HG03520 (cell line): ENCODE results near the gene MLLT1.

Experiments used
- ATAC-seq: cut with Tn5 transposase; IDR thresholded peaks from one replicate; pipeline ENCODE4 v1.9.1; 2021; ENCODE audit warnings: mild to moderate bottlenecking, moderate library complexity; ENCODE audit not compliant: unreplicated experiment

The MLLT1 gene

DNA sequence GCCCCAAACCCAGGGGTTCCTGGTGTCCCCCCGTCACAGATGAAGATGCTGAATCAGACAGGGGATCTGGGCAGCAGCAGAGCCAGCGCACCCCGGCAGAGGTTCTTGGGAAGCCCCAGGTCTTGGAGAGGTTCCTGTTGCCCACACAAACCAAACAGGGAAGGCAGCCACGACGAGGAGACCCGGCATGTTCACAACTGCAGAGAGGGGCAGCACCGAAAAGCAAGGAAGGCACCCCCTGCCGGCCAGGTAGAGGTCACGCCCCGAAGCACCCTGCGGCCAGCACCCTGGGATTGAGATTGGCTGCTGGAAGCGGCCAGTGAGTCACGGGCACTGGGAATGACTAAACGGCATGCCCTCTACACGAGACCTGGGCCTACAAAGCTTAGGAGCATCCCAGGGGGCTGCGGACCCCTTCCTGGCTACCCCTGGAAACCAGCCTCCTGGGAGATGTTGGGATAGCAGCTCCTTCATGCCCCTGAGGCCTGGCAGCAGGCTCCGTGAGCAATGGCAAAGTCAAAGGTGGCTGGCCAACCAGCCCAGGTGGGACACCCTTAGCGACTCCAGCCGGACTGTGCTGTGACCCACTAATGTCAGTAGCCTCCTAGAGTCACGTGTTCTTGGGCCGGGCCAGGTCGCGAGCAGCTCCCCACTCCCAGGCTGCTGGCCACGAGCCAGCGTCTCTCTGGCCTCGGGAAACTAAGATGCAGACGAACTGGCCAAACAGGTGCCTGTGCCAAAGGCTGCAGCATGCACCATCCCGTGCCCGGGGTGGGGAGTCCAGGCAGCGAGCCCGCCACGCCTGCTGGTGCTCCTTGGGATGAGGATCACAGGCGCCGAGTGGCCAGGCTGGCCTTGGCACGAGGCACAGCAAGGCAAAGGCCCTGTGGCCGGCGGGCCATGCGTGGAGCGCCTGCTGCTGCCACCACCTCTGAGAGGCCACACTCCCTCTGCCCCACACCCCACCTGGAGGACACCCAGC lies 43.2 kb downstream of the MLLT1 start:
- no peak for ATAC-seq

DNA sequence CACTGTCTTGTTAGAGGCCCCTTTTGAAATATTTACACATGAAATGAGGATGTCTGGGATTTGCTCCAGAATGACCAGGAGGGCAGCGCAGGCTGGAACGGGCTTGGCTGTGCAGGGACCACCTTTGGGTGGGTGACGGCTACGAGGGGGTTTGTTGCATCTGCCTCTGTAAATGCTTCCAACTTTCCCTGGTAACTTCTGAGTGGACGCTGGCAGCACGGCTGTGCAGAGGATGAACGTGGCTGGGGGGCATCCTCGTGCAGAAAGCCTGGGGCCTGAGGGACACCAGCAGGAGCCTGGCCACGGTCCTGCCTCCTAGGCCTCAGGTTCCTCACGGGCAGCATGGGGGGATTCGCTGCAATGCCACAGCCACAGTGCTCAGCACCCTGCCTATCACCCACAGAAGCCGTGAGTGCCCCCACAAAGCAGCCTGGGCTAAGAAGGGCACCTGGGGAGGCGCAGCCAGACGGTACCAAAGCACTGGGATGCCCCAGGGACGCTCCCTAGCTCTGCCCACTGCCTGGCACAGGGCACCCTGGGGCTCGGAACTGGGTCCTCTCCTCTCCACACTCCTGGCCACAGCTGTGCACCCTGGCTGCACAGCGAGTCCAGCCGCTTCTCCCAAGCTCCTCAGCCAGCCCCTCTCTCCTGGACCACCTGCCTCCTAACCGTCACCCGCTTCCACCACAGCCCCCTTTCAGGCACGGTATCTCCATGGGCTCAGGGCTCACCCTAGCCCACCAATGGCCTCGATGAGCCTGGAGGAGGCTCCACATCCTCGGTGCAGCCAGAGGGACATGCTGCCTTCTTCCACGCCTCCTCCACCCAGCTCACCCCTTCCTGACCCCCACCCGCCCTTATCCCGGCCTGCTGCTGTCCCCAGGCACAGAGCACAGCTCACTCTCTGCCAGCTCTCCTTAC lies 44.5 kb downstream of the MLLT1 start:
- no peak for ATAC-seq

DNA sequence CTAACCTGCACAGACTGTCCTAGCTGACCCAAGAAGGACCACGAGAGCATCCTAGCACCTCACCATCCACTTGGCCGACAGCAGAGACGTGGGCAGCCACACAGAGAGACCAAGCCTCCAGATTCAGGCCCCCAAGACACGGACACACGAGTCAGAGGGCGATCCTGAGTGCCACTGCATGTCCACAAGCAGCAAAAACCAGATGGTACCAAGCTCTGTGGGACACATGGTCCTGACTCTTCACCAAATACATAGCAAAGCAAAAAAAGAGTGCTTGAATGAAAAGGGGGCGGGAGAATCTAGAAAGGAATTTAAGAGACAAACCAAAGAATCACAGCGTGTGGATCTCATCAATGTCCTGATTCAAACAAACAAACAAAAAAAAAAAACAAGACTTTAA lies 45.2 kb downstream of the MLLT1 start:
- ATAC-seq: no peak

DNA sequence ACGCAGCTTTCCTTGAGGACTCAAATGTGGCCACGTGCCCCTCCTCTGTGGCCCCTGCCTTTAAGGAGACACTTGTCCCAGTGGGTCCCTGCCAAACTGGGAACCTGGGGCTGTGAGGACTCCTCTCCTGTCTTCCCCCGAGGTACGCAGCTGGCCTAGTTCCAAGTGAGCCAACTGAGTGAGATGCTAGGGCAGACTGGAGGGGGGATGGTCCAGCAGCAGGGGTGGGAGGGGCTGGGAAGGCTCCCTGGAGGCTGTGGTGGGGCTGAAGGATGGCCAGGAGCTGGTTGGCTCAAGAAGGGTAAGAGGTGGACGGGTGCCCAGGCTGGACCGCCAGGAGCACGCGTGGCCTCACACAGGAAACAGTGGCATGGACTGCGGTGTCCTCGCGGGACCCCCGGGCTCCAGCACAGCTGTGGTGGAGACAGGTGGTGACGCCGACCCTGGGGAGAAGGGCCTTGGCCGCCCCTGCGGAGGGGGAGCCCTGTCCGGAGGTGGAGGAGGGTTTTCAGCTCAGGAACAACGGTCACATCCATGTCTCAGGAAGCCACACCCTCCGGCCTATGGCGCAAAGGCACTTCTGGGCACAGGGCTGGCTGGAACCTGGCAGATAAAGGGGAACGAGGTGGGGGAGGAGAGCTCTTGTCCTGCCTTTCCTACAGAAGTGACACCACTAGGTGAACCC lies 45.8 kb downstream of the MLLT1 start:
- ATAC-seq: no peak

DNA sequence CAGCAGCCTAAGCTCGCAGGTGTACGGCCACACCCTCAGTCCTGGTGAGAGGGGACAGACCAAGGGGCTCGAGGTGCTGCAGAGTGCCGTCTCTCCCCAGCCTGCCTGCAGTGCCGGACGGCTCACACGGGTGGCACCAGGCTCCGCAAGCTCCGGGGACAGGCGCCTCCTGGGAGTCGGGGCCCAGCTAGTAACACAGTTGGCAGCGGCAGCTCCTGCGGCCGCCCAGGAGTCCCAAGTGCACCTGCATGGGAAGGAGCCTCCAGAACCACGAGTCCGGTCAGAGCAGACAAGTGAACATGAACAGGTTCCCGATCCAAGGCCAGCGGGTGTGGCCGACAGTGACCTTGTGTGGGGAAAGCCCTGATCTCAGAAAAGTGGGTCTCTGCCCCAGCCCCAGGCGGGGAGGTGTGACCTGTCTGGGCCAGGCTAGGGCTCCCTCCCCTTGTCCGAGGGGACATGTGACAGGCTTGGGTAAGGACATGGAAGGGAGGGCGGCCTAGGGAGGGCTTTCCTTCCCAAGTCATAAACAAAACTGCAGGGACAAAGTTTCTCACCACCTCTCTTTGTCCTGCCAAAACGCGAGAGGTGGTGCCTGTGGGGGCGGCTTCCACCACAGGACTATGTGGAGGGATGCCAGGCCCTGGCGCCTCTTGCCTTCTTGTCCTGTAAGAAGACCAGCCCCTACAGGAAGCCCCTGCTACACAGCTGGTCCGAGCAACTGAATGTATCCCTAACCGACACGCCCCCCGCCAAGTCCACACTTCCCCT lies 46.5 kb downstream of the MLLT1 start:
- ATAC-seq: no peak

DNA sequence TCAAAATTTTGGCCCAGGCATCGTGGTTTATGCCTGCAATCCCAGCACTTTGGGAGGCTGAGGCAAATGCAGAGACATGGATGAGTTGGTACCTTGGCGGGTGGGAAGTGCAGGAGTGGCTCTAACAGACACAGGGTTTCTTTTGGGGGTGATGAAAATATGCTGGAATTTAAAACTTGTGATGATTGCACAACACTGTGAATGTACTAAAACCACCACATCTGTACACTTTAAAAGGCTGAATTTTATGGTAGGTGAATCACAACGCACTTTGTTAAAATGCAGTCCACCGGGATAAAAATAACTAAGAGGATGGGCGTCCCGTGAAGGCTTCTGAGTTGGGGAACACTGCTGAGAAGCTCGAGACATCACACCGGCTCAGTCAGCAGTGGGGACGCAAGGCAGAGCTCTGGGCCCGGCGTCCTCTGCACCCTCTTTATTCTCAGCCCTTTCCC lies 47.1 kb downstream of the MLLT1 start:
- no peak for ATAC-seq

DNA sequence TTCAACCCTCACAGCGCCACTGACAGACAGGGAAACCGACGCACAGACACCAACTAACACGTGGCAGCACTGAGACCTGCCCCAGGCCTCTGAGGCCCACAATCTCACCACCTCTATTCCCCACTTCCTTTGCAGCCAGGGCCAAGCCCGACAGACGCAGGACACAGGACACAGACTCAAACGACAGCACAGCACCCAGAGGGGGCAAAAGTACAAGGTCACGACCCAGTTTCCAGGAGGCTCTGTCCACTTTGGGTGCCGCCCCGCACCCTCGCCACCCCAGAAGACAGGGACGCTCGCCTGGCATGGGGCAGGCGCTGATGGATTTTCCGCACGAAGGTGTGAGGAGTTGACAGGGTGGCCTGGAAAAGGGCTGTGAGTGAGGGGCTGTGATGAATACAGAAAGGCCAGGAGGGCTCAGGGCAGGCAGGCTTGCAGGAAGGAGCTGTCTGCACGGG lies 48.8 kb downstream of the MLLT1 start:
- ATAC-seq: no peak

DNA sequence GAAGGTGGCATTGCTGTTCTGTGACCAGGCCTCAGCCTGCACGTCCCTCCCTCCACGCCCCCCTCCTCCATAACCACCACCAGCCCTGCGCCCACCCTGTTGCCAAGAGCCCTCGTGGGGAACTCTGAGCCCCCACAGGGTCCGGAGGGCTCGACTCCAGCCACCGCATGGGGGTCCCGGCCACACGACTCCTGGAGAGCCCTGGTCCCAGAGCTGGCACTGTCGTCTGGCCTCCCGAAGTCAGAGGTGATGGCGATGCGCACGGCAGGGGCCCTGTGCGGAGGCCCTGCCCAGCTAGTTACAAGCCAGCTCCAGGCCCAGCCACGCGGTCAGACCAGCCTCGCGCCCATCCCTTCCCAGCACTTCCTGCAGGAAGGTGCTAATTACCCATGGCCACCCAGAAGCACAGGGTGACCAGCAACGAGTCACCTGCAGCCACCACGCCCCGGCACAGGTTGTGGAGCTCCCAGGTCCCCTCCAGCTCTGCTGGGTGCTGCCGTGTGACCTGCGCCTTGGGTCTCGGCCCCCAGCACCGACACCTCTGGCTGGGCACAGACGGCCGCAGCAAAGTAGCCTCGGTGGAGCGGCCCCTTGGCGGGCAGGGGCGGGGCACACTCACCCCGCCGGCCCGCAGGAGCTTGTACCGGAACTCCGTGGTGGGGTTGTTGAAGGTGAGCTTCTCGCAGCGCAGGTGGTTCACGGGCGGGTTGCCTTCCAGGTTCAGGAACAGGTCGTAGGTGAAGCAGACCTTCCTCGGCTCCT lies 49.6 kb downstream of the MLLT1 start:
- ATAC-seq: no peak

DNA sequence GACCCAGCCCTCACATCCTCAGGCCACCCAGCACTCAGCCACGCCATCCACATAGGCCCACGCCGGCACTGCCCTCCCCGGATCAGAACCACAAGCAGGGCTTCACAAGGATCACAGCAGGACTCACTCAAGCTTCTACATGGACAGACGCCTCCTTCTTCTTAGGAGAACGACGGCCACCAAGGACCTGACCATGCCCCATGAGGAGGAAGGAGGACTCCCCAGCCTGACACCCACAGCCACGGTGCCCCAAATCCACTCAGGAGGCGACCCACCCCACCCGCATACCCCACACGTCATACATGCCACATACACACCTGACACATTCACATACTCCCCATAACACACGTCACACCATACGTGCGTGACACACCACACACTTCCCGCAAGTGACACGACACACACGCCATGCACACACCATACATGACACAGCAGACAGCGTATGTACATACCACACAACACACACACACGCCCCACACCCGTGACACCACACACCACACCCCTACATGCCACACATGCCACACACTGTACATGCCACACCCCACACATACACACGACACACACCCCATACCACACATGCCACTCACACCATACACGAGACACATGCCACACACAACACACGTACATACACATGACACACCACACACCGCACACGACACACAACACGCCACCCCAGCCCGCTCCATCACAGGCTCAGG lies 50.4 kb downstream of the MLLT1 start:
- no peak for ATAC-seq

DNA sequence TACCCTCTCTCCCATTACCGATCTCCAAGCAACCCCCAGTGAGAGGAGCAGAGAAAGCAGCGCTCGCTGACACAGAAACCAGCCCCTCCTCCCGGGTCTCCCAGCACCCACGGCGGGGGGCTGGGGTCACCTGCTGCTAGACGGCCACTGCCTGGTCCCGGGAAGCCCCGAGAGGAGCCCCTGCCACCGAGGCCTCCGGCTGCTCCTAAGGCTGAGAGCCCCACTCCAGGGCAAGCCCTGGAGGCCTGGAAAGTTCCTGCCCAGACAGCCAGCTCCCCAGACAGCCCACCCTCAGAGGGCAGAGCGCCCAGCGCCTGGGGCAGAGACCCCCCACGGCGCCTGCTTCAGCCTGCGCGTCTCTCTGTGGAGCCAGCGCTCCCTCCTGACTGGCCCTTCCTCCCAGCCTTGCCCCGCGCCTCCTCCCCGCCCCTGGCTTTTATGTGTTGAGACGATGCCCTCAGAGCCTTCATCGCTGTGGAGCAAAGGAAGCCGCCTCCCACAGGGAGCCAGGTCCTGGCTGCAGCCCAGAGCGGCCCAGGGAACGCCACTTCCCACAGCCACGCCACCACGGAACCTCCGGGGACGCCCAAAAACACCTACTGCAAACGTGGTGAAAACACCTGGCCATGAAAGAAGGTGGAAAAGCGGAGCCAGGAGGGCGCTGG lies 51.1 kb downstream of the MLLT1 start:
- ATAC-seq: no peak

DNA sequence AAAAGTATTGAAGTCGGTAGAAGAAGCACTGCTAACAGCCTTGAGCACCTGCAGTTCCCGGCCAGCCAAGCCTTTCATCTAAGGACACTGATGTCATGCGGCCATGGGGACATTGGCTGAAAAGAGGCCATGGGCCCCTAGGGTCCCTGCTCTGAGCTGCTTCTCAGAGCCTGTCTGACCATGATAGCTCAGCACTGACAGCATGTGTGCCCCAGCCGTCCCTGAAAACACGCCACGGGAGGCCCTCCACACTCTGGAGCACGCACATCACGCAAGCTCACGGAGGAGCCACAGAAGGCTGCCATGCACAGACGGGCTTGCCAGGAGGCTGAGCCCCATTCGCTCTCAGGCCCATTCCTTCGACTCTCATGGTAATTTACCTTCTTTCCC lies 51.8 kb downstream of the MLLT1 start:
- ATAC-seq: no peak

DNA sequence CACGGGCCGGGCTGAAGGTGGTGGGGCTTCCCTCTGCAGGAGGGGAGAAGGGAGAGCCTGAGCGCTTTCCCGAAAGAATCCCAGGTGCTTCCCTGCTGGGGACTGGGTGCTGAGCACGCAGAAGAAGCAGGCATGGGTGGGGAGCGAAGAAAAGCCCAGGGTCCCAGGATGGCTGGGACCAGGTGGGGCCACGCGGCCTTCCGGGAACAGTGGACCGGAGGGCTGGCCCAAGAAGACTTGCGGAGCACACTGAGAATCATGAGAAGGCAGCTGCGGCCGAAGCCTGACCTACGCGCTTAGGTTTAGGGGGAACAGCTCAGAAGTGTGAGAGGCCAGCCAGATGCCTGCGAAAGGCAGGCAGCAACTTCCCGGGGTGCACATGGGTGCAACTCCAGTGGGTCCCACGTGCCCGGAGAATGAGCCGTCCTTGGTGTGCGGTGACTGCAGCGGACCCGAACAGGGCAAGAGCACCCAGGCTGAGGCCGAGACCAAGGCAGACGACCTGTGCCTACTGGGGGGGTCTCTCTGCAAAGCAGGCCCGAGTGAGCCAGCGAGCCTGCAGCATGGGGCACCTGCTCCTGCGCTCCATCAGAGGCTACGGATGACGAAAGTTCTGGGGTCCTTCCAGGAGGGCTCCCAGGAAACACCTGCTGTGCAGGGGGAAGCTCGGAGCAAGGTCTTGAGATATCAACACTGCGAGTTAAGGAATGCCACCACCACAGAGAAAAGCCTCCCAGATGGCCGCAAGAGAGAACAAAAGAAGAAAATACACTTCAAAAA lies 52.4 kb downstream of the MLLT1 start:
- ATAC-seq: no peak

DNA sequence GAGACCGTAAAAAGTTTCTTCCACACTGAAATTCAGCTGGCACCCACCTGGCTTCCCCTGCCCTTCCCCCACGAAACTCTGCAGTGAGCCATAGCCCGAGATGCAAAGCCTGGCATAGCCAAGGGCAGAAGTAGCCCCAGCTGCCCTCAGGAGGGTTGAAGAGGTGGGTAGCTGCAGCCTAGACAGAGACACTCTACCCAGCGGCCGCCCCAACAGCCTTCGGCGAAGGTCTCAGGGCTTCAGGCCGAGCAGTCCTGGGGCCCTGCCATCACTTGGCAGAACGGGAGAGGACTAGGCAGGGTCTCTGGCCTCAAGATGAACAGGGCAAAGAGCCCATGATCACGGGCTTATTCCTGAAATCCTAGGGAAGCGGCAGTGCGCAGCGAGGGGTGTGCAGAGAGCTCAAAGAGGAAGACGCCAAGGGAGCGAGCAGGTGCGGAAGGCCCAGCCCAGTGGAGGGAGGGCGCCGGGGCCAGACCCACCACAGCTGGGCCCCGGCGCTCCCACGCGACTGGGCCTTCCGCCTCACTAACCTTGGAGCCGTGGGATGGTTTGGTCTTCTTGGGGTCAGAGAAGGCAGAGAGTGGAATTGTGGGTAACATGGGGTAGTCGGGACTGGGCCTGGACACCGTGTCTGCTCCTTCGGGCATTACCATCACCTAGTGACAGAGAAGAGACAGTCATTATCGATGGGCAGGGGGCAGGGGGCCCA lies 53.2 kb downstream of the MLLT1 start:
- no peak for ATAC-seq

DNA sequence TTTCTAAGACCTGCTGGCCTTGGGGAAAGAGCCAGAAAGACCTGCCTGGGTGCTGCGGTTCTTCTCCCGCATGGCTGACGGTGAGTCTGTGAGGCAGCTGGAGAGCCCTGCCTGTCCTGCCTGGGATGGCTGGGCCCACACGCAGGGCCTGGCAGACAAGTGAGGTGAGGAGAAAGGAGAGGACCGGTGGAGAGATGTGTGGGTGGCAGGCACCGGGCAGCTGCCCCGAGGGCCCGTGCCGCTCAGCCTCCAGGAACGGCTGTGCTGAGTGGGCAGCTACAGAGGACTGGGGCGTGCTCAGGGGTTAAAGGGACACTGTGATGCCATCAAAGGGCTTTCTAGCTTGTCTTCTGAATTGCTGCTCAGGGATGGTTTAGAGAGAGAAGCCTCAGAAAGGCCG lies 53.8 kb downstream of the MLLT1 start:
- no peak for ATAC-seq

DNA sequence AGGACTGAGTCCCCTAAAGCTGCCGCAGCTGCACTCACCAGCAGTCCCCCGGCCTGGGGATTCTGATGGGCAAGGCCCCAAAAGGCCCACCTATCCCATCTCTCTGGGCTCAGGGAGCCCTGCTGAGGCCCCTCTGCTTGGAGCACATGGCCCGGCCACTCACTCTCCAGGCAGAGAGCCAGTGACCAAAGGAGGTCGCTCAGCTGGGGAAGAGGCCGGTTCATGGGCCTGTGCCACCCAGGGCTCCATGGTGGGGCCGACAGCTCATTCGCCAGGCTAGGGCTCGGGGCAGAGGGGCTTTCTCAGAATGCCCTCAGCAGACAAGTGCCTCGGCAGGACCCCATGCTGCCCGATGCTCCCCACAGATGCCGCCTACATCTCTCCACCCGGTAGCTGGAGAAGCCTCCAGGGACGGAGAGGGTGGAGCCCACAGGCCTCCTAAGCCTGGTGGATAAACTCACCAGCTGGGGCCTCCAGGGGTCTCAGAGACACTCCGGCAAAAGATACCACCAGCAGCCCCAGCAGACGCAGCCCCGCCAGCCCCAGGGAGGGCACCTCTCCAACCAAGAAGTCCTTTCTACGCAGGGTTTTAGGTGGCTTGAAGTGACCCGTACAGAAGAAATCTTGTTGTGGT lies 54.4 kb downstream of the MLLT1 start:
- ATAC-seq: no peak

DNA sequence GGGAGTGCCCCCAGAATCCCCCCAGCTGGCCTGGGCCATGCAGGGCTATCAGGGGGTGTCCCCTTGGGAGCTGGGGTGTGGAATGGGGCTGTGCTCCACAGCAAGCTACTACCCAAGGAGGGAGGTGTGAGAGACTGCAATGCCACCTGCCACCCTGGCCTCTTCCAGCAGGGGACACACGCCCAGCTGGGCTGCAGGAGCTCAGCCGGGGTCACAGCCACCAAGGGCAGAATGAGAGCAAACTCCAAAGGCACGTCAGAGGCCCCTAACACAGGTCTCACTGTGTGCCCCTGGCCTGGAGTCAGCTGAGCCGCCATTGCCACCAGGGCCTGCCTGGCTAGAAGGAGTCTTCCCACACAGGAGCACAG lies 55.5 kb downstream of the MLLT1 start:
- no peak for ATAC-seq
